Endothelial cell of umbilical vein (primary cell): ENCODE data around the gene HP. TPM values are rescaled to one million over a fixed set of nuclear protein-coding genes. Genes with fewer than 3 reads are reported as not detected.

Source experiments
- BruUV-seq: library from RNA; stranded (reverse); fragments of 400-500 nt; replicated peaks from 2 replicates; lab custom pipeline; 2021; lab: Mats Ljungman, UMichigan
- CTCF ChIA-PET: fragments of 300-600, 350-600 bp; sonication (Branson Sonifier 250); formaldehyde crosslinking; loops from one replicate; lab custom pipeline; 2021; ENCODE audit warnings: antibody characterized with exemption, inconsistent platforms; lab: Charles Lee
- POLR2A ChIA-PET: fragments of 300-600, 350-600 bp; sonication (Branson Sonifier 250); formaldehyde crosslinking; loops from one replicate; lab custom pipeline; 2021; ENCODE audit warnings: antibody characterized with exemption, inconsistent platforms; lab: Charles Lee
- DNase-seq: peaks from one replicate; pipeline ENCODE4 v3.0.0-alpha.2; 2011; ENCODE audit warnings: low read depth, low spot score
- FAIRE-seq: peaks from 2 replicates; lab custom pipeline; 2011; peaks lifted over from hg19 to GRCh38; lab: Jason Lieb, UNC
- H2AFZ ChIP-seq: 2 replicates; pipeline ENCODE4 v1.6.0; 2012; ENCODE audit warnings: low read depth, low read length, control low read depth, inconsistent platforms
- H3K27ac ChIP-seq: 2 replicates; pipeline ENCODE4 v1.5.1; 2011; ENCODE audit warnings: low read depth, mild to moderate bottlenecking, control low read depth, low read length, moderate library complexity; ENCODE audit not compliant: insufficient read depth
- H3K27me3 ChIP-seq, 2 experiments: 2 replicates each; pipeline versions ENCODE4 v1.6.0 to v1.6.1; 2011; ENCODE audit warnings: low read length in 2 of 2, mixed read lengths in 1 of 2; ENCODE audit not compliant: control insufficient read depth in 2 of 2, insufficient read depth in 2 of 2
- H3K36me3 ChIP-seq, 2 experiments: 2 replicates in 1 of 2; 3 replicates in 1 of 2; pipeline ENCODE4 v1.5.1; 2011; ENCODE audit warnings: low read length in 2 of 2, mild to moderate bottlenecking in 1 of 2, moderate library complexity in 1 of 2; ENCODE audit not compliant: control insufficient read depth in 2 of 2, insufficient read depth in 2 of 2; ENCODE audit errors: extremely low read depth in 1 of 2
- H3K4me1 ChIP-seq: 3 replicates; pipeline ENCODE4 v1.5.1; 2011; ENCODE audit warnings: mild to moderate bottlenecking, low read length; ENCODE audit not compliant: control insufficient read depth, insufficient read depth; ENCODE audit errors: extremely low read depth
- H3K4me2 ChIP-seq: 2 replicates; pipeline ENCODE4 v1.6.1; 2011; ENCODE audit warnings: low read length, control low read depth, mixed read lengths; ENCODE audit not compliant: insufficient read depth
- H3K4me3 ChIP-seq, 3 experiments: fragments of 200-600 bp in 1 of 3; sonication (generic), shearing (Covaris generic) in 1 of 3; replicated peaks in 1 of 3; 2 replicates each; pipeline ENCODE4 v1.5.1; 2011 to 2016; ENCODE audit warnings: control low read depth in 3 of 3, low read length in 3 of 3, mild to moderate bottlenecking in 2 of 3, inconsistent platforms in 1 of 3, low read depth in 1 of 3, moderate library complexity in 1 of 3; ENCODE audit not compliant: insufficient read depth in 1 of 3
- H3K79me2 ChIP-seq: 2 replicates; pipeline ENCODE4 v1.6.0; 2012; ENCODE audit warnings: low read length, inconsistent platforms; ENCODE audit not compliant: control insufficient read depth, insufficient read depth
- H3K9ac ChIP-seq: replicated peaks from 2 replicates; pipeline ENCODE3; 2011; ENCODE audit warnings: low read length, control low read depth; ENCODE audit not compliant: insufficient read depth; ENCODE audit errors: extremely low read depth
- H3K9me1 ChIP-seq: replicated peaks from 3 replicates; pipeline ENCODE4 v1.6.0; 2011; ENCODE audit warnings: mild to moderate bottlenecking, low read length; ENCODE audit not compliant: control insufficient read depth, insufficient read depth; ENCODE audit errors: extremely low read depth
- H3K9me3 ChIP-seq: replicated peaks from 2 replicates; pipeline ENCODE4 v1.5.1; 2012; ENCODE audit warnings: low read length, inconsistent platforms; ENCODE audit not compliant: control insufficient read depth, insufficient read depth
- H4K20me1 ChIP-seq: replicated peaks from 2 replicates; pipeline ENCODE3; 2011; ENCODE audit warnings: mild to moderate bottlenecking, low read length; ENCODE audit not compliant: control insufficient read depth, insufficient read depth; ENCODE audit errors: extremely low read depth
- EZH2 ChIP-seq: IDR thresholded peaks from 2 replicates; pipeline ENCODE4 v1.6.1; 2012; ENCODE audit warnings: borderline replicate concordance, low read depth, mild to moderate bottlenecking, moderate library complexity, low read length, inconsistent platforms; ENCODE audit not compliant: severe bottlenecking
- GATA2 ChIP-seq: IDR thresholded peaks from 2 replicates; pipeline ENCODE4 v1.7.0; 2011; ENCODE audit warnings: low read depth, mild to moderate bottlenecking, moderate library complexity, mixed read lengths, low read length; ENCODE audit not compliant: insufficient read length, insufficient read depth
- JUN ChIP-seq: IDR thresholded peaks from 2 replicates; pipeline ENCODE4 v1.6.1; 2011; ENCODE audit warnings: borderline replicate concordance, low read depth; ENCODE audit not compliant: insufficient read length, insufficient read depth
- dilution Hi-C: fragments of 300-500 bp; cut with MboI; formaldehyde crosslinking; loops from one replicate; pipeline ENCODE4 v1.15.0; 2019; ENCODE audit warnings: low sequenced_read_pairs; ENCODE audit not compliant: extremely low pct_ligation_motif_present
- intact Hi-C: fragments of 100-400 bp; cut with micrococcal nuclease; formaldehyde crosslinking; loops from one replicate; pipeline ENCODE4 v1.10.0; 2022
- polyA plus RNA-seq, 4 experiments: library from polyadenylated mRNA; depleted of rRNA in 3 of 4; stranded (reverse) in 3 of 4; unstranded in 1 of 4; fragments of >200 nt; gene quantifications; 2 replicates each; pipeline versions ENCODE4 v1.2.1 to v1.2.3, GENCODE V29; 2011 to 2012; ENCODE audit warnings: missing spikeins in 1 of 4
- total RNA-seq: library from RNA; stranded (reverse); gene quantifications from 2 replicates; pipeline ENCODE4 v1.2.3, GENCODE V29; 2021
- TF ChIP-seq, protein P1 (sequence below), 2 donors: IDR thresholded peaks; 1 replicate in 1 of 2; 2 replicates in 1 of 2; pipeline ENCODE4 v1.5.1; 2011; ENCODE audit warnings: low read length in 2 of 2, mild to moderate bottlenecking in 2 of 2, moderate library complexity in 2 of 2, control low read depth in 1 of 2, inconsistent platforms in 1 of 2, low read depth in 1 of 2; ENCODE audit not compliant: insufficient read depth in 1 of 2; ENCODE audit errors: extremely low read depth in 1 of 2
- TF ChIP-seq, protein P2 (sequence below): IDR thresholded peaks from 2 replicates; pipeline ENCODE4 v1.6.1; 2011; ENCODE audit not compliant: insufficient read depth, insufficient read length

Gene HP
- total and polyA plus RNA-seq, 2 donors (not counting 3 experiments of a cell fraction or from before 2014, with no cell fraction given): not detected

DNA sequence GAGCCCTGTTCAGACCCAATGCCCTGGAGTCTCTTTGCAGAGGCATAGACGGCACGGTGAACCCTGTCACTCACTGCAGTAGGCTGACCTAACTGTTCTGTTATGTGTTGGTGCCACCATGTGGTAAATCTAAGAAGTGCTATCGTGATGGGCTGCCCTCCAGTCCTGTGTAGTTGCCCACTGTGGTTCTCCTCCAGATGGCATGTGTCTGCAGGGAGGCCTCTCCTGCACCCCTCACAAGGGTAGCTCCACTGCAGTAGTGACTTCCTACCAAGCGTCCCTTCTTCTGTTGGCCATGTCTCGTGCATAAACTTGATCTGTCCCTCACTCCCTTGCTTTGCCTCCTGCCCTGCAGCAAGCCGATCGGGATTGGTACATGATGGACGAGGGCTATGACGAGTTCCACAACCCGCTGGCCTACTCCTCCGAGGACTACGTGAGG lies 45.1 kb downstream of the HP start:
- CTCF ChIA-PET: interaction anchor here (1.9 to 2.9 kb wide), 2 partner anchors 33 kb away, joined by 8 to 16 read pairs; no protein-coding TSS in a partner anchor
- no peak overlapping the region for H3K27ac ChIP-seq
- dilution Hi-C loops (no loop called here), intact Hi-C loops (loop anchor here (1.0 to 10.0 kb wide), 4 partner anchors 33 to 375 kb away; partner anchors contain the start of gene PHLPP2)
- POLR2A ChIA-PET: no interaction called here
- H2AFZ ChIP-seq: no peak overlapping the region
- no peaks in the 10 kb centered on the region for H3K27me3 ChIP-seq
- peaks cover 15 to 73% of the 10 kb centered on the region in 2 experiments for H3K36me3 ChIP-seq
- TF ChIP-seq, protein P1, sequence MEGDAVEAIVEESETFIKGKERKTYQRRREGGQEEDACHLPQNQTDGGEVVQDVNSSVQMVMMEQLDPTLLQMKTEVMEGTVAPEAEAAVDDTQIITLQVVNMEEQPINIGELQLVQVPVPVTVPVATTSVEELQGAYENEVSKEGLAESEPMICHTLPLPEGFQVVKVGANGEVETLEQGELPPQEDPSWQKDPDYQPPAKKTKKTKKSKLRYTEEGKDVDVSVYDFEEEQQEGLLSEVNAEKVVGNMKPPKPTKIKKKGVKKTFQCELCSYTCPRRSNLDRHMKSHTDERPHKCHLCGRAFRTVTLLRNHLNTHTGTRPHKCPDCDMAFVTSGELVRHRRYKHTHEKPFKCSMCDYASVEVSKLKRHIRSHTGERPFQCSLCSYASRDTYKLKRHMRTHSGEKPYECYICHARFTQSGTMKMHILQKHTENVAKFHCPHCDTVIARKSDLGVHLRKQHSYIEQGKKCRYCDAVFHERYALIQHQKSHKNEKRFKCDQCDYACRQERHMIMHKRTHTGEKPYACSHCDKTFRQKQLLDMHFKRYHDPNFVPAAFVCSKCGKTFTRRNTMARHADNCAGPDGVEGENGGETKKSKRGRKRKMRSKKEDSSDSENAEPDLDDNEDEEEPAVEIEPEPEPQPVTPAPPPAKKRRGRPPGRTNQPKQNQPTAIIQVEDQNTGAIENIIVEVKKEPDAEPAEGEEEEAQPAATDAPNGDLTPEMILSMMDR (IDR thresholded peaks at IDR 0.05; ENCODE audit: extremely low read depth in 1 of 2, insufficient read depth in 1 of 2, low read depth in 1 of 2, low read length in 2 of 2): peak; percentile 60 to 65
- TF ChIP-seq, protein P2, sequence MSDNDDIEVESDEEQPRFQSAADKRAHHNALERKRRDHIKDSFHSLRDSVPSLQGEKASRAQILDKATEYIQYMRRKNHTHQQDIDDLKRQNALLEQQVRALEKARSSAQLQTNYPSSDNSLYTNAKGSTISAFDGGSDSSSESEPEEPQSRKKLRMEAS: no peak
- TF ChIP-seq JUN (no peak), GATA2 (no peak), EZH2 (no peak)
- H4K20me1 ChIP-seq: no peaks in the 10 kb centered on the region
- H3K9ac ChIP-seq: no peak overlapping the region
- BruUV-seq: no TSS peak
- no peaks in the 10 kb centered on the region for H3K9me3 ChIP-seq
- H3K4me3 ChIP-seq: no peak overlapping the region
- H3K4me2 ChIP-seq: no peak overlapping the region
- H3K79me2 ChIP-seq: peaks cover 22% of the 10 kb centered on the region
- FAIRE-seq: peak; percentile 81
- H3K4me1 ChIP-seq: peaks cover 10% of the 10 kb centered on the region
- peak; percentile 63 for DNase-seq
- no peaks in the 10 kb centered on the region for H3K9me1 ChIP-seq
